Activated T-helper 1 cell treated with Interleukin-2 at 50 U/mL for 16 hours (primary cell): ENCODE data around the gene PPM1D.
A peak's percentile ranks its signal among the peaks of the same experiment; 100 is the strongest.
"Not testable (repeated sequence)": the region's sequence is repeated elsewhere in the genome, so short reads cannot be mapped to it uniquely, and the experiment has no call there.

Experiments used
- DNase-seq: peaks from one replicate; pipeline ENCODE4 v3.0.0-alpha.2; 2020; ENCODE audit warnings: low read depth

Gene PPM1D

GRCh38 chr17:60671482-60671881, 71.5 kb downstream of the PPM1D start:
- no peak for DNase-seq

GRCh38 chr17:60674637-60675036, 74.6 kb downstream of the PPM1D start:
- DNase-seq = not testable (repeated sequence)

GRCh38 chr17:60675997-60676396, 76.0 kb downstream of the PPM1D start:
- DNase-seq = no peak

GRCh38 chr17:60676758-60677307, 76.8 kb downstream of the PPM1D start:
- no peak for DNase-seq

GRCh38 chr17:60677308-60678117, 77.5 kb downstream of the PPM1D start, which contains the start of gene BCAS3:
TSS of gene BCAS3 (plus strand) at chr17:60677851.
- peak; percentile 94 for DNase-seq

- no peak for DNase-seq
Measured at GRCh38 chr17:60678118-60678444, 78.1 kb downstream of the PPM1D start.

DNA sequence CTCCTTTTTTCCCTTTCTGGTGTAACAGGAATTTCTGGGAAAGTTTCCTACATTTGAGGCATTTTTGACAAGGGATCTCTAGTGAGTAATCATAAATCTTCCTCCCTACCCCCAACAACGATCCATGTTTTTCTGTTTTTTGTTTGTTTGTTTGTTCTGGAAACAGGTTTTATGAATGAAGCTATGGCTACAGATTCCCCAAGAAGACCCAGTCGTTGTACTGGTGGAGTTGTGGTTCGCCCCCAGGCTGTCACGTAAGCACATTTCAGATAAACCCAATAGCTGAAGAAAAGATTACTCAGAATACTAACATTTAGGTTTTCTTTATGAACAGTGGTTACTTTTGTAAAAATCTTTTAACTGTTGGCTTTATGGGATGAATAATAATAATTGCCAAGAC, 79.3 kb downstream of the PPM1D start:
- DNase-seq = no peak

DNA sequence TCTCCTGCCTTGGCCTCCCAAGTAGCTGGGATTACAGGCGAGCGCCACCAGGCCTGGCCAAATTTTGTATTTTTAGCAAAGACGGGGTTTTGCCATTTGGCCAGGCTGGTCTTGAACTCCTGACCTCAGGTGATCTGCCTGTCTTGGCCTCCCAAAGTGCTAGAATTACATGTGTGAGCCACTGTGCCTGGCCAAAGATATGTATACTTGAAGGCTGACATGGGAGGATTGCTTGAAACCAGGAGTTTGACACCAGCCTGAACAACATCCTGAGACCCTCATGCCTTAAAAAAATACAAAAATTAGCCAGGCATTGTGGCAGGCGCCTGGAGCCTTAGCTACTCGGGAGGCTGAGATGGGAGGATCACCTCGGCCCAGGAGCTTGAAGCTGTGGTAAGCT, 80.8 kb downstream of the PPM1D start:
- no peak for DNase-seq

GRCh38 chr17:60685437-60685836, 85.4 kb downstream of the PPM1D start:
- DNase-seq = no peak

- DNase-seq = no peak
Measured at GRCh38 chr17:60695960-60696359, 96.0 kb downstream of the PPM1D start.

DNA sequence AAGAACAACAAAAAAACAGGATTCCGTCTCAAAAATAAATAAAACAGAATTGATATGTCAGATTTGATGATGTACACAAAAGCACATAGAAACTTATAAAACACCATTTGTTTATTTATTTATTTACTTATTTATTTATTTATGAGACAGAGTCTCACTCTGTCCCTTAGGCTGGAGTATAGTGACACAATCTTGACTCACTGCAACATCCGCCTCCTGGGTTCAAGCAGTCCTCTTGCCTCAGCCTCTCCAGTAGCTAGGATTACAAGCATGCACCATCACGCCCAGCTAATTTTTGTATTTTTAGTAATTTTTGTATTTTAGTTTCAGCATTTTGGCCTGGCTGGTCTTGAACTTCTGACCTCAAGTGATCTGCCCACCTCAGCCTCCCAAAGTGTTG, 99.1 kb downstream of the PPM1D start:
- DNase-seq = no peak

GRCh38 chr17:60704170-60704569, 104.2 kb downstream of the PPM1D start:
- no peak for DNase-seq

GRCh38 chr17:60712675-60713074, 112.7 kb downstream of the PPM1D start:
- no peak for DNase-seq

DNA sequence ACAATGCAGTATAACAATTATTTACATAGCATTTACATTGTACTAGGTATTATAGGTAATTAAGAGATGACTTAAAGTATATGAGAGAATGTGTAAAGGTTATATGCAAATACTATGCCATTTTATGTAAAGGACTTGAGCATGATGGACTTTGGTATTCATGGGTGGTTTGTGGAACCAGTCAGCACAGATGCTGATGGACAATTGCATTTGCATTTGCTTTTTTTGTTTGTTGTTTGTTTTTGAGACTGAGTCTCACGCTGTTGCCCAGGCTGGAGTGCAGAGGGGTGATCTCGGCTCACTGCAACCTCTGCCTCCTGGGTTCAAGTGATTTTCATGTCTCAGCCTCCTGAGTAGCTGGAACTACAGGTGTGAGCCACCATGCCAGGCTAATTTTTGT, 113.6 kb downstream of the PPM1D start:
- no peak for DNase-seq
